Testis (tissue), 5 donors: ENCODE data around the gene CELF6. TPM values are rescaled to one million over a fixed set of nuclear protein-coding genes. Genes with fewer than 3 reads are reported as not detected.

Source experiments
- DNase-seq: peaks from one replicate; pipeline ENCODE4 v3.0.0-alpha.2; 2019
- H3K27ac ChIP-seq, 2 donors: fragments of 200-600 bp; sonication (generic); one replicate each; pipeline ENCODE4 v1.5.1; 2019
- H3K27me3 ChIP-seq: fragments of 200-600 bp; sonication (generic); one replicate; pipeline ENCODE4 v1.5.1; 2019
- H3K36me3 ChIP-seq: fragments of 200-600 bp; sonication (generic); one replicate; pipeline ENCODE4 v1.5.1; 2017; ENCODE audit warnings: low read depth; ENCODE audit errors: missing control alignments
- H3K4me1 ChIP-seq: fragments of 200-600 bp; sonication (generic); one replicate; pipeline ENCODE4 v1.5.1; 2019
- H3K4me3 ChIP-seq, 2 donors: fragments of 200-600 bp; sonication (generic); one replicate each; pipeline ENCODE4 v1.5.1; 2017 to 2019
- H3K9me3 ChIP-seq: fragments of 200-600 bp; sonication (generic); one replicate; pipeline ENCODE4 v1.5.1; 2017
- CTCF ChIP-seq, 3 experiments: fragments of 450-650 bp in 2 of 3; fragments of 200-600 bp in 1 of 3; sonication (generic) in 1 of 3; IDR thresholded peaks; one replicate each; pipeline ENCODE4 v1.5.1; 2016 to 2019; ENCODE audit warnings: antibody characterized with exemption in 3 of 3, mild to moderate bottlenecking in 2 of 3, moderate library complexity in 1 of 3
- POLR2A ChIP-seq: fragments of 450-650 bp; IDR thresholded peaks from one replicate; pipeline ENCODE4 v1.6.1; 2017; ENCODE audit warnings: antibody characterized with exemption, mild to moderate bottlenecking, moderate library complexity
- WGBS, 2 donors: methylation state at CpG; one replicate each; pipeline ENCODE4 v1.1.5; 2018; 5-methylcytosine and 5-hydroxymethylcytosine counted together
- intact Hi-C: fragments of 100-400 bp; cut with DNase I; formaldehyde crosslinking; loops from one replicate; pipeline ENCODE4 v1.15.1; 2023; ENCODE audit warnings: low total_unique reads
- long read RNA-seq, 2 donors: transcript quantifications; one replicate each; lab custom pipeline, GENCODE V29; 2026
- polyA plus RNA-seq: library from polyadenylated mRNA; stranded (reverse); fragments of 350-450 nt; fragmentation: Illumina TruSeq; extraction: RNeasy Lipid Tissue Mini Kit (QIAGEN cat#74804); gene quantifications from one replicate; pipeline ENCODE4 v1.2.3, GENCODE V29; 2014; ENCODE audit warnings: low read depth, low replicate concordance; ENCODE audit not compliant: insufficient read depth
- total RNA-seq, 2 donors: library from RNA; depleted of rRNA; stranded (reverse); fragments of >200 nt; gene quantifications; one replicate each; pipeline ENCODE4 v1.2.3, GENCODE V29; 2016

The CELF6 gene
- total RNA-seq (10 to 100 TPM; 19.2 to 22.0 TPM), polyA plus RNA-seq (10.1 TPM)
- long read RNA-seq, donor 1: 0 reads
- long read RNA-seq, donor 2: 0 reads

DNA sequence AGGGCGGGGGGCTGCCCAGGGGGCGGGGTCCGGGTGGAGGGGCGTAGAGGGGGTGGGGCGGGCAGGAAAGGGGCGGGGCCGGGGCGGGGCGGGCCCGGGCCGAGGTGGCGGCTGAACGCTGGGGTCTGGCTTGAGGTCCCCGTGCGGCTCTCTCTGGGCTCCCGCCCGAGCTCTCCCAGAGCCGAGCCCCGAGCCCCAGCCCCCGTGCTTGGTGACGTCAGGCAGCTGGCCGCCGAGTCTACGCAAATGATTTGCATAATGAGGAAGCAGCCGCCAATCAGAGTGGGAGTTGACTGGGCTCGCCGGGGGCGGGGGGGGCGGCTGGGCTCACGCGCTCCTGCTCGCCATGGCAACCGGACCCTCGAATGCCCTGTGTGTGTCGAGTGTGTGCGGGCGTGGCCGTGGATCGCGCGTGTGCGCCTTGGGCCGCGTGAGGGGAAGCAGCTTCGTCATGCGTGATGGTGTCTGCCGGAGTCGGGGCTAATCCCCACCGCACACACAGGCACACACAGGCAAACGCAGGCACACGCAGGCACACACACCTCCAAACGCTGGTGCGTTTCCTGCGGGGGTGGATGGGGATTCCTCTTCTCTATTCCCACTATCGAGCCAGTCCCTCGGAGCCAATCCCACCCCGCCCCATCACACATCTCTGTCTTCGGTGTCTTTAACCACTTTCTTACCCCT is at the start of gene CELF6:
TSS of gene CELF6 (minus strand) at position 173 of the 687 bp plus-strand sequence. CDS start 283 bp downstream, outside the sequence.
- Histone ChIP-seq H3K4me1 (no peaks in the 10 kb centered on the region), H3K27ac (no peak within 1 kb of the TSS), H3K9me3 (no peaks in the 10 kb centered on the region), H3K27me3 (no peaks in the 10 kb centered on the region), H3K4me3 (peak within 1 kb of the TSS; percentile 48 to 59), H3K36me3 (no peaks in the 10 kb centered on the region)
- no peak for TF ChIP-seq CTCF (IDR thresholded peaks at IDR 0.05)
- no peak for TF ChIP-seq POLR2A
- peak; percentile 88 for DNase-seq
- 1 to 2% methylated on average over 12 to 26 of the region's 58 CpGs for WGBS, 2 donors
- intact Hi-C loops: no loop called here

DNA sequence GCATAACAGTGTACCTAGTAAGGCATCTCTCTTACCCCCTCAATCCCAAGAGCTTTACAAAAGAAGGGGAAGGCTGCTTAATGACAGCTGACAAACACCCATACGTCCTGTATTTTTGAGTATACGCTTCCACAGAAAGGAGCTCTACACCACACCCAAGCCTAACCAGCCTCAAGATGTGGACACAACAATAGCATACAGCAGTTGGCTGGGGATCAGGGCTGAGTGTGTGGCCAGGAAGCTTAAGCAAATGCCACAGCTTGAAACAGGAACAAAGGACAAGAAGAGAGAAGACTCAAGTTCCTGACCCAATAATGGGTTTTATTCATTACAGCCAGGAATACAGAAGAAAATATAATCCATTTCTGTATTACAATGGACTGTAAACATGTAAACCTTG is 48.9 kb upstream of the CELF6 start:
- Histone ChIP-seq H3K9me3 (no peaks in the 10 kb centered on the region), H3K36me3 (no peaks in the 10 kb centered on the region), H3K4me3 (no peak overlapping the region), H3K27ac (no peak overlapping the region), H3K27me3 (no peaks in the 10 kb centered on the region), H3K4me1 (no peaks in the 10 kb centered on the region)
- WGBS, 2 donors: 86% methylated on average over 2 of the region's 2 CpGs
- TF ChIP-seq POLR2A: no peak
- TF ChIP-seq CTCF (IDR thresholded peaks at IDR 0.05): no peak
- DNase-seq: peak; percentile 22
- intact Hi-C loops: no loop called here

DNA sequence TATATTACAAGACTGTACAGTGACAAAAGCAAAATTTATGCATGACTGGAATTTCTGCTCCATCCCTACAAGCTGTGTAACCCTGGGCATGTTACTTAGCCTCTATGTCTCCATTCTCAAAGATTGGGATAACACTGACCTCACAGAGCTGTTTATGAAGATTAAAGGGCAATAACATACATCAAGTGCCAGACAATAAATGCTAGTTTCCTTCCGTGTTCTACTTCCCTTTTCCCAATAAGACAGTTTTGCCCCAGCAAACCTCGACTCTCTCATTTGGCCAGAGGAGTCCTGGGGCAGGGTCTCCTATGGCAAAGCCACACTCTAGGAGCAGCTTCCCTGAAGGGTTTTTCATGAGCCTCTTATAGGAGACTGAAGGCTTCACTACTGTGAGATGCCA is 48.4 kb upstream of the CELF6 start:
- no peak for DNase-seq
- no peaks in the 10 kb centered on the region for H3K36me3 ChIP-seq
- intact Hi-C loops: no loop called here
- TF ChIP-seq POLR2A (no peak), CTCF (IDR thresholded peaks at IDR 0.05) (no peak)
- WGBS, 2 donors: 89 to 95% methylated on average over 2 of the region's 2 CpGs
- no peak overlapping the region for H3K4me3 ChIP-seq
- no peaks in the 10 kb centered on the region for H3K4me1 ChIP-seq
- no peak overlapping the region for H3K27ac ChIP-seq
- no peaks in the 10 kb centered on the region for H3K27me3 ChIP-seq
- no peaks in the 10 kb centered on the region for H3K9me3 ChIP-seq

DNA sequence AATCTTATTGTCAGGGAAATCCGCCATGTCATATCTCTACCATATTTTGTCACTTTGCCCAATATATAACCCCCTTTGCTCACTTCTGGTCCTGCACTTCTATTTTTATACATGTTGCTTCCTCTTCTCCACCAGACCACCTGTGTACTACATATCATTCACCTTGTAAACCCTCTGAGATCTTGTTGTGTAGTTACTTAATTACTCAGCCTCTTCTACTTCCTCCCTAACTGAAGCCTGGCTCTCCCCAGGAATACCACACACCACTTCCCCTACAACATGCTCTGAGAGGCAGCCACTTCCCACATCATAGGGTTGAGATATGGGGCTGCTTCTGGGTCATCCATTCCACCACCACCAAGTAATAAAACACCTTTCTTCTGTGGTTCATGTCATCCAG is 45.9 kb upstream of the CELF6 start:
- no peak overlapping the region for H3K4me3 ChIP-seq
- no peaks in the 10 kb centered on the region for H3K9me3 ChIP-seq
- no peaks in the 10 kb centered on the region for H3K36me3 ChIP-seq
- H3K27ac ChIP-seq: no peak overlapping the region
- intact Hi-C loops: no loop called here
- H3K4me1 ChIP-seq: no peaks in the 10 kb centered on the region
- 86 to 92% methylated on average over 1 of the region's 1 CpG for whole genome bisulfite sequencing, 2 donors
- no peak for DNase-seq
- H3K27me3 ChIP-seq: no peaks in the 10 kb centered on the region
- TF ChIP-seq POLR2A: no peak
- TF ChIP-seq CTCF (IDR thresholded peaks at IDR 0.05): no peak

GRCh38 chr15:72361176-72361575 is 41.2 kb upstream of the CELF6 start:
- peaks cover 5% of the 10 kb centered on the region for H3K4me1 ChIP-seq
- no peaks in the 10 kb centered on the region for H3K36me3 ChIP-seq
- 93 to 96% methylated on average over 1 of the region's 1 CpG for WGBS, 2 donors
- H3K9me3 ChIP-seq: no peaks in the 10 kb centered on the region
- H3K27ac ChIP-seq: no peak overlapping the region
- DNase-seq: no peak
- TF ChIP-seq CTCF (IDR thresholded peaks at IDR 0.05) (no peak), POLR2A (no peak)
- H3K4me3 ChIP-seq: no peak overlapping the region
- intact Hi-C loops: no loop called here
- H3K27me3 ChIP-seq: no peaks in the 10 kb centered on the region
